ENCODE data around the gene CMSS1.

DNA sequence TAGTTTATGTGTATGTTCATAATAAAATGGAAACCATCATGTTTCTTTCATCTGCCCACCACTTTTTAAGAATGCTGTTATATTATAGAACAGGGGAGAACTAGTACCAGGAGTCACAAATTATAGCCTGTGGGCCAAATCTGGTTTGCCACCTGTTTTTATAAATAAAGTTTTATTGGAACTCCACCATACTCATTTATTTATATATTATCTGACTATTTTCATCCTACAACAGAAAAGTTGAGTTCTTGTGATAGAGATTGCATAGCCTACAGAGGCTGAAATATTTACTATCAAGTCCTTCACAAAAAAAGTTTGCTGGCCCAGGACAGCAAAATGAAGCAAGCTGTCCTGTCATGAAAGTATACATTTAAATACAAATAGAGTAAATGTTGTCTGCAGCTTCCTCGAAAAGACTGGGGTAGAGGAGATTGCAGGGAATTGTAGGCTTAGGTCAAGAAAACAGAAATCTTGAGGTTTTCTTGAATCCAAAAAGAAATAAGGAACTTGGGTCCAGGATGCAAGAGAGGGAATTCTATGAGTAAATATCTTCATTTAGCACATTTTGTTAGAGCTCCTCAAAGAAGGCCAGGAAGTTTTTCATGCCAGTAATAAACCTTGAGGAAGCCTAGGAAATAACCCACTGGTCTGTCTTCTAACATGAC, 255.5 kb downstream of the CMSS1 start:
- TF ChIP-seq ZNF8 (CRISPR knock-in tag; IDR thresholded peaks at IDR 0.05) (no peak), BACH2 (CRISPR knock-in tag; IDR thresholded peaks at IDR 0.05; ENCODE audit: borderline replicate concordance) (no peak), OSR1 (CRISPR knock-in tag; IDR thresholded peaks at IDR 0.05) (no peak), RARB (CRISPR knock-in tag; IDR thresholded peaks at IDR 0.05) (no peak), ZNF565 (CRISPR knock-in tag; conservative IDR thresholded peaks at IDR 0.05; ENCODE audit: low read depth) (no peak), TOX (CRISPR knock-in tag; IDR thresholded peaks at IDR 0.05; ENCODE audit: borderline replicate concordance) (no peak), GLIS3 (CRISPR knock-in tag; IDR thresholded peaks at IDR 0.05) (no peak), ZFP3 (CRISPR knock-in tag; IDR thresholded peaks at IDR 0.05) (no peak), CSDC2 (CRISPR knock-in tag; IDR thresholded peaks at IDR 0.05) (no peak), ZFP30 (CRISPR knock-in tag; IDR thresholded peaks at IDR 0.05) (no peak)
- TF ChIP-seq, protein P1, sequence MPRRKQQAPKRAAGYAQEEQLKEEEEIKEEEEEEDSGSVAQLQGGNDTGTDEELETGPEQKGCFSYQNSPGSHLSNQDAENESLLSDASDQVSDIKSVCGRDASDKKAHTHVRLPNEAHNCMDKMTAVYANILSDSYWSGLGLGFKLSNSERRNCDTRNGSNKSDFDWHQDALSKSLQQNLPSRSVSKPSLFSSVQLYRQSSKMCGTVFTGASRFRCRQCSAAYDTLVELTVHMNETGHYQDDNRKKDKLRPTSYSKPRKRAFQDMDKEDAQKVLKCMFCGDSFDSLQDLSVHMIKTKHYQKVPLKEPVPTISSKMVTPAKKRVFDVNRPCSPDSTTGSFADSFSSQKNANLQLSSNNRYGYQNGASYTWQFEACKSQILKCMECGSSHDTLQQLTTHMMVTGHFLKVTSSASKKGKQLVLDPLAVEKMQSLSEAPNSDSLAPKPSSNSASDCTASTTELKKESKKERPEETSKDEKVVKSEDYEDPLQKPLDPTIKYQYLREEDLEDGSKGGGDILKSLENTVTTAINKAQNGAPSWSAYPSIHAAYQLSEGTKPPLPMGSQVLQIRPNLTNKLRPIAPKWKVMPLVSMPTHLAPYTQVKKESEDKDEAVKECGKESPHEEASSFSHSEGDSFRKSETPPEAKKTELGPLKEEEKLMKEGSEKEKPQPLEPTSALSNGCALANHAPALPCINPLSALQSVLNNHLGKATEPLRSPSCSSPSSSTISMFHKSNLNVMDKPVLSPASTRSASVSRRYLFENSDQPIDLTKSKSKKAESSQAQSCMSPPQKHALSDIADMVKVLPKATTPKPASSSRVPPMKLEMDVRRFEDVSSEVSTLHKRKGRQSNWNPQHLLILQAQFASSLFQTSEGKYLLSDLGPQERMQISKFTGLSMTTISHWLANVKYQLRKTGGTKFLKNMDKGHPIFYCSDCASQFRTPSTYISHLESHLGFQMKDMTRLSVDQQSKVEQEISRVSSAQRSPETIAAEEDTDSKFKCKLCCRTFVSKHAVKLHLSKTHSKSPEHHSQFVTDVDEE (CRISPR knock-in tag; IDR thresholded peaks at IDR 0.05): no peak
- TF ChIP-seq, protein P2, sequence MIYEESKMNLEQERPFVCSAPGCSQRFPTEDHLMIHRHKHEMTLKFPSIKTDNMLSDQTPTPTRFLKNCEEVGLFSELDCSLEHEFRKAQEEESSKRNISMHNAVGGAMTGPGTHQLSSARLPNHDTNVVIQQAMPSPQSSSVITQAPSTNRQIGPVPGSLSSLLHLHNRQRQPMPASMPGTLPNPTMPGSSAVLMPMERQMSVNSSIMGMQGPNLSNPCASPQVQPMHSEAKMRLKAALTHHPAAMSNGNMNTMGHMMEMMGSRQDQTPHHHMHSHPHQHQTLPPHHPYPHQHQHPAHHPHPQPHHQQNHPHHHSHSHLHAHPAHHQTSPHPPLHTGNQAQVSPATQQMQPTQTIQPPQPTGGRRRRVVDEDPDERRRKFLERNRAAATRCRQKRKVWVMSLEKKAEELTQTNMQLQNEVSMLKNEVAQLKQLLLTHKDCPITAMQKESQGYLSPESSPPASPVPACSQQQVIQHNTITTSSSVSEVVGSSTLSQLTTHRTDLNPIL (CRISPR knock-in tag; IDR thresholded peaks at IDR 0.05; ENCODE audit: low read depth): no peak
- TF ChIP-seq, protein P3, sequence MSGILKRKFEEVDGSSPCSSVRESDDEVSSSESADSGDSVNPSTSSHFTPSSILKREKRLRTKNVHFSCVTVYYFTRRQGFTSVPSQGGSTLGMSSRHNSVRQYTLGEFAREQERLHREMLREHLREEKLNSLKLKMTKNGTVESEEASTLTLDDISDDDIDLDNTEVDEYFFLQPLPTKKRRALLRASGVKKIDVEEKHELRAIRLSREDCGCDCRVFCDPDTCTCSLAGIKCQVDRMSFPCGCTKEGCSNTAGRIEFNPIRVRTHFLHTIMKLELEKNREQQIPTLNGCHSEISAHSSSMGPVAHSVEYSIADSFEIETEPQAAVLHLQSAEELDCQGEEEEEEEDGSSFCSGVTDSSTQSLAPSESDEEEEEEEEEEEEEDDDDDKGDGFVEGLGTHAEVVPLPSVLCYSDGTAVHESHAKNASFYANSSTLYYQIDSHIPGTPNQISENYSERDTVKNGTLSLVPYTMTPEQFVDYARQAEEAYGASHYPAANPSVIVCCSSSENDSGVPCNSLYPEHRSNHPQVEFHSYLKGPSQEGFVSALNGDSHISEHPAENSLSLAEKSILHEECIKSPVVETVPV (CRISPR knock-in tag; IDR thresholded peaks at IDR 0.05): no peak

Data from SK-N-SH treated with all-trans-retinoic acid at 6 μM for 48 hours (cell line).